Ovary (tissue), 9 donors: ENCODE results near the gene PCDHB9. TPM values are rescaled to one million over a fixed set of nuclear protein-coding genes. Genes with fewer than 3 reads are reported as not detected.

Experiments used
- DNase-seq, 5 donors: peaks; one replicate each; pipeline ENCODE4 v3.0.0-alpha.2; 2019 to 2020
- H3K27ac ChIP-seq, 2 donors: fragments of 200-600 bp; one replicate each; pipeline versions ENCODE4 v1.5.1 to v1.8.0; 2019 to 2022
- H3K27me3 ChIP-seq: fragments of 200-600 bp; one replicate; pipeline ENCODE4 v1.8.0; 2022
- H3K36me3 ChIP-seq: fragments of 200-600 bp; sonication (generic); one replicate; pipeline ENCODE4 v1.5.1; 2019
- H3K4me1 ChIP-seq: one replicate; pipeline ENCODE4 v1.8.1; 2013; ENCODE audit warnings: mild to moderate bottlenecking, moderate library complexity; ENCODE audit not compliant: insufficient read depth
- H3K4me3 ChIP-seq: fragments of 200-600 bp; sonication (generic); one replicate; pipeline ENCODE4 v1.5.1; 2017
- H3K9me3 ChIP-seq, 2 donors: fragments of 200-600 bp in 1 of 2; sonication (generic) in 1 of 2; one replicate each; pipeline versions ENCODE4 v1.5.1 to v1.8.1; 2013 to 2019; ENCODE audit warnings: mild to moderate bottlenecking in 1 of 2, moderate library complexity in 1 of 2
- CTCF ChIP-seq, 3 donors: fragments of 450-650 bp in 2 of 3; fragments of 200-600 bp in 1 of 3; IDR thresholded peaks; one replicate each; pipeline versions ENCODE4 v1.5.1 to v1.8.0; 2016 to 2022; ENCODE audit warnings: antibody characterized with exemption in 3 of 3, mild to moderate bottlenecking in 1 of 3
- EP300 ChIP-seq: sonication (generic); formaldehyde crosslinking; IDR thresholded peaks from one replicate; pipeline ENCODE4 v1.6.1; 2017; ENCODE audit warnings: antibody characterized with exemption
- POLR2A ChIP-seq: fragments of 450-650 bp; IDR thresholded peaks from one replicate; pipeline ENCODE4 v1.6.1; 2017; ENCODE audit warnings: antibody characterized with exemption, mild to moderate bottlenecking, moderate library complexity
- WGBS, 3 donors: extraction: QIAGEN DNeasy Blood & Tissue Kit in 1 of 3; methylation state at CpG; one replicate each; pipeline versions ENCODE4 v1.1.5 to v1.1.7; 2013 to 2017; 5-methylcytosine and 5-hydroxymethylcytosine counted together
- intact Hi-C, 4 donors: fragments of 100-400 bp; cut with DNase I; formaldehyde crosslinking; loops; one replicate each; pipeline versions ENCODE4 v1.11.0 to v1.15.1; 2022 to 2023
- polyA plus RNA-seq, 2 donors: library from polyadenylated mRNA; stranded (reverse); fragments of 200-250 nt in 1 of 2; fragments of 350-450 nt in 1 of 2; fragmentation: Illumina TruSeq in 1 of 2; extraction: RNeasy Lipid Tissue Mini Kit (QIAGEN cat#74804) in 1 of 2; gene quantifications; one replicate each; pipeline ENCODE4 v1.2.3, GENCODE V29; 2013 to 2014
- total RNA-seq, 7 donors: library from RNA; depleted of rRNA in 2 of 7; stranded (reverse); fragments of >200 nt in 2 of 7; fragmentation: NEBNext Ultra II Directional in 3 of 7; extraction: Animal tissue kit (Norgen Biotek cat#: 25700) in 3 of 7; gene quantifications; one replicate each; pipeline versions ENCODE4 v1.1.0 to v1.2.4, GENCODE V29; 2016 to 2023
- donor health status: DM: no; HTN: no; CAD: no; lungs with moderate emphysema.
- donor health status: DM: no; HTN: no; CAD: no.
- donor health status: Bipolar disorder and iron deficiency.
- donor health status: DM: yes; HTN: yes; CAD: no.
- donor health status: DM: no; HTN: no; CAD: no.
- donor health status: DM: yes; HTN: yes; CAD: no.

PCDHB9 gene
- total and polyA plus RNA-seq, 9 donors = 1.5 to 5.4 (median 3.7) TPM

DNA sequence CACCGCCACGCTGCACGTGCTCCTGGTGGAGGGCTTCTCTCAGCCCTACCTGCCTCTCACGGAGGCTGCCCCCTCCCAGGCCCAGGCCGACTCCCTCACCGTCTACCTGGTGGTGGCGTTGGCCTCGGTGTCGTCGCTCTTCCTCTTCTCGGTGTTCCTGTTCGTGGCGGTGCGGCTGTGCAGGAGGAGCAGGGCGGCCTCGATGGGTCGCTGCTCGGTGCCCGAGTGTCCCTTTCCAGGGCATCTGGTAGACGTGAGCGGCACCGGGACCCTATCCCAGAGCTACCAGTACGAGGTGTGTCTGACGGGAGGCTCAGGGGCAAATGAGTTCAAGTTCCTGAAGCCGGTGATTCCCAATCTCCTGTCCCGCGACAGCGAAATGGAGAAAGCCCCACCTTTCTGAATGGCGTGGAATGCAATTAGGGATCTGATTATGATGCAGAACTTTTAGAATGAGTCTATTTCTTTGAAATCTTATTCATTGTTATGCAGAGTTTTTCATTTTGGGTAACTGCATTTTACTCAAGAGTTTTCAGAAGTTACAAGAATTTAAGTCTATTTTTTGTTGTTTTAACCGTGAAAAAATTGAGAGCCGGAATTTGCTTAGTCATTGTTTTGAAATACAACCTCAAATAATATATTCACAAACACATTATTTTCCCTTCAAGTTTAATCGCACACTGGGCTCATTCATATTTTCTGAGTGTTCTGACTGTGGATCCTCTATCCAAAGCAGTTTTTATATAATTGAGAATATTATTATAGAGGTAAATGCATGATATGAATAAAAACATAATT lies 49.8 kb downstream of the PCDHB9 start:
- no peaks in the 10 kb centered on the region for H3K4me1 ChIP-seq
- no peaks in the 10 kb centered on the region for H3K27me3 ChIP-seq
- WGBS, 3 donors = 17 to 22% (median 17%) methylated on average over 28 to 32 of the region's 32 CpGs
- DNase-seq = no peak
- H3K27ac ChIP-seq = no peak overlapping the region
- no peaks in the 10 kb centered on the region for H3K36me3 ChIP-seq
- TF ChIP-seq POLR2A = no peak
- no peak for TF ChIP-seq CTCF (IDR thresholded peaks at IDR 0.05)
- no peak for TF ChIP-seq EP300
- intact Hi-C loops = loop anchor here in 1 of 4 donors (10.0 kb wide), 1 partner anchor 388 kb away; no protein-coding TSS in a partner anchor
- no peak overlapping the region for H3K4me3 ChIP-seq
- peaks cover 10 to 49% of the 10 kb centered on the region in 2 donors for H3K9me3 ChIP-seq

Other genes starting within 250 kb of the PCDHB9 start
Only the 30 nearest of the 37 such genes appear.
- gene PCDHB1, start 135.8 kb upstream of the PCDHB9 start, total RNA-seq = under 1 TPM in 2 of 7 donors, not detected in 5; 0.03 to 0.34 TPM
- not detected for gene PCDHB1, start 135.8 kb upstream of the PCDHB9 start, polyA plus RNA-seq
- gene PCDHB2, start 92.5 kb upstream of the PCDHB9 start, total RNA-seq = 1 to 10 TPM; 1.9 to 4.0 (median 3.3) TPM
- gene PCDHB2, start 92.5 kb upstream of the PCDHB9 start, polyA plus RNA-seq = 1 to 10 TPM; 1.7 to 2.5 TPM
- 1 to 10 TPM; 2.5 to 4.1 (median 3.2) TPM for gene PCDHB3, start 86.7 kb upstream of the PCDHB9 start, total RNA-seq
- gene PCDHB3, start 86.7 kb upstream of the PCDHB9 start, polyA plus RNA-seq = 1 to 10 TPM; 1.4 to 2.3 TPM
- 10 to 100 TPM in 1 of 7 donors, 1 to 10 TPM in 6; 2.5 to 12.6 (median 6.9) TPM for gene PCDHB4, start 65.3 kb upstream of the PCDHB9 start, total RNA-seq
- gene PCDHB4, start 65.3 kb upstream of the PCDHB9 start, polyA plus RNA-seq = 1 to 10 TPM; 4.2 to 5.0 TPM
- 10 to 100 TPM in 5 of 7 donors, 1 to 10 TPM in 2; 7.3 to 16.2 (median 12.7) TPM for gene PCDHB5, start 52.0 kb upstream of the PCDHB9 start, total RNA-seq
- 1 to 10 TPM; 7.4 to 8.6 TPM for gene PCDHB5, start 52.0 kb upstream of the PCDHB9 start, polyA plus RNA-seq
- 1 to 10 TPM in 6 of 7 donors, under 1 TPM in 1; 0.34 to 2.4 (median 2.0) TPM for gene PCDHB6, start 37.1 kb upstream of the PCDHB9 start, total RNA-seq
- 1 to 10 TPM; 1.1 TPM for gene PCDHB6, start 37.1 kb upstream of the PCDHB9 start, polyA plus RNA-seq
- gene PCDHB7, start 14.5 kb upstream of the PCDHB9 start, total RNA-seq = 1 to 10 TPM; 1.4 to 5.1 (median 4.0) TPM
- 1 to 10 TPM; 2.2 to 3.0 TPM for gene PCDHB7, start 14.5 kb upstream of the PCDHB9 start, polyA plus RNA-seq
- 1 to 10 TPM; 1.2 to 5.8 (median 2.9) TPM for gene PCDHB8, start 9.4 kb upstream of the PCDHB9 start, total RNA-seq
- 1 to 10 TPM in 1 of 2 donors, under 1 TPM in 1; 0.42 to 1.2 TPM for gene PCDHB8, start 9.4 kb upstream of the PCDHB9 start, polyA plus RNA-seq
- 10 to 100 TPM in 2 of 7 donors, 1 to 10 TPM in 5; 5.6 to 11.1 (median 6.9) TPM for gene PCDHB16, start 4.8 kb upstream of the PCDHB9 start, total RNA-seq
- gene PCDHB16, start 4.8 kb upstream of the PCDHB9 start, polyA plus RNA-seq = 1 to 10 TPM; 3.1 to 4.2 TPM
- 1 to 10 TPM; 2.7 to 5.2 (median 3.1) TPM for gene PCDHB10, start 5.2 kb downstream of the PCDHB9 start, total RNA-seq
- gene PCDHB10, start 5.2 kb downstream of the PCDHB9 start, polyA plus RNA-seq = 1 to 10 TPM; 2.9 to 3.4 TPM
- gene PCDHB11, start 12.5 kb downstream of the PCDHB9 start, total RNA-seq = 1 to 10 TPM; 2.5 to 9.2 (median 6.0) TPM
- gene PCDHB11, start 12.5 kb downstream of the PCDHB9 start, polyA plus RNA-seq = 1 to 10 TPM; 1.8 to 3.2 TPM
- 1 to 10 TPM; 2.8 to 8.8 (median 6.9) TPM for gene PCDHB12, start 21.6 kb downstream of the PCDHB9 start, total RNA-seq
- 1 to 10 TPM; 2.8 to 2.9 TPM for gene PCDHB12, start 21.6 kb downstream of the PCDHB9 start, polyA plus RNA-seq
- gene PCDHB13, start 26.8 kb downstream of the PCDHB9 start, total RNA-seq = 1 to 10 TPM; 3.9 to 5.9 (median 4.5) TPM
- 1 to 10 TPM; 1.3 to 3.1 TPM for gene PCDHB13, start 26.8 kb downstream of the PCDHB9 start, polyA plus RNA-seq
- gene PCDHB14, start 36.2 kb downstream of the PCDHB9 start, total RNA-seq = 1 to 10 TPM; 3.8 to 7.2 (median 5.4) TPM
- 1 to 10 TPM; 3.8 to 4.5 TPM for gene PCDHB14, start 36.2 kb downstream of the PCDHB9 start, polyA plus RNA-seq
- gene PCDHB15, start 58.2 kb downstream of the PCDHB9 start, total RNA-seq = 10 to 100 TPM in 4 of 7 donors, 1 to 10 TPM in 3; 3.4 to 17.0 (median 10.3) TPM
- 1 to 10 TPM; 6.7 to 8.2 TPM for gene PCDHB15, start 58.2 kb downstream of the PCDHB9 start, polyA plus RNA-seq
- 1 to 10 TPM in 1 of 7 donors, under 1 TPM in 3, not detected in 3; 0.40 to 1.4 (median 0.54) TPM for gene SLC25A2, start 116.9 kb downstream of the PCDHB9 start, total RNA-seq
- under 1 TPM in 1 of 2 donors, not detected in 1; 0.10 TPM for gene SLC25A2, start 116.9 kb downstream of the PCDHB9 start, polyA plus RNA-seq
- 100 to 1,000 TPM in 4 of 7 donors, 10 to 100 TPM in 3; 65.1 to 141 (median 102) TPM for gene TAF7, start 133.6 kb downstream of the PCDHB9 start, total RNA-seq
- 100 to 1,000 TPM in 1 of 2 donors, 10 to 100 TPM in 1; 96.4 to 136 TPM for gene TAF7, start 133.6 kb downstream of the PCDHB9 start, polyA plus RNA-seq
- gene PCDHGA1, start 143.4 kb downstream of the PCDHB9 start, total RNA-seq = 1 to 10 TPM in 3 of 7 donors, under 1 TPM in 4; 0.72 to 2.8 (median 1.00) TPM
- under 1 TPM; 0.29 to 0.90 TPM for gene PCDHGA1, start 143.4 kb downstream of the PCDHB9 start, polyA plus RNA-seq
- 10 to 100 TPM in 5 of 7 donors, 1 to 10 TPM in 2; 7.3 to 13.5 (median 12.0) TPM for gene PCDHGA2, start 151.6 kb downstream of the PCDHB9 start, total RNA-seq
- 1 to 10 TPM; 3.0 to 5.4 TPM for gene PCDHGA2, start 151.6 kb downstream of the PCDHB9 start, polyA plus RNA-seq
- 1 to 10 TPM; 5.3 to 8.6 (median 5.9) TPM for gene PCDHGA3, start 156.7 kb downstream of the PCDHB9 start, total RNA-seq
- 1 to 10 TPM; 1.9 to 2.9 TPM for gene PCDHGA3, start 156.7 kb downstream of the PCDHB9 start, polyA plus RNA-seq
- gene PCDHGB1, start 162.9 kb downstream of the PCDHB9 start, total RNA-seq = 1 to 10 TPM; 3.7 to 9.3 (median 5.5) TPM
- gene PCDHGB1, start 162.9 kb downstream of the PCDHB9 start, polyA plus RNA-seq = 1 to 10 TPM; 1.1 to 1.4 TPM
- gene PCDHGA4, start 167.9 kb downstream of the PCDHB9 start, total RNA-seq = 1 to 10 TPM; 4.4 to 8.2 (median 6.6) TPM
- 1 to 10 TPM; 1.2 to 3.8 TPM for gene PCDHGA4, start 167.9 kb downstream of the PCDHB9 start, polyA plus RNA-seq
- gene PCDHGB2, start 172.8 kb downstream of the PCDHB9 start, total RNA-seq = 10 to 100 TPM in 2 of 7 donors, 1 to 10 TPM in 5; 4.5 to 11.9 (median 9.3) TPM
- gene PCDHGB2, start 172.8 kb downstream of the PCDHB9 start, polyA plus RNA-seq = 1 to 10 TPM; 1.9 to 4.3 TPM
- 1 to 10 TPM; 4.5 to 9.5 (median 6.4) TPM for gene PCDHGA5, start 177.0 kb downstream of the PCDHB9 start, total RNA-seq
- 1 to 10 TPM; 1.7 to 3.2 TPM for gene PCDHGA5, start 177.0 kb downstream of the PCDHB9 start, polyA plus RNA-seq
- gene PCDHGB3, start 183.1 kb downstream of the PCDHB9 start, total RNA-seq = 1 to 10 TPM; 4.1 to 8.6 (median 5.6) TPM
- 1 to 10 TPM; 1.1 to 2.1 TPM for gene PCDHGB3, start 183.1 kb downstream of the PCDHB9 start, polyA plus RNA-seq
- 10 to 100 TPM in 3 of 7 donors, 1 to 10 TPM in 4; 6.7 to 14.5 (median 8.7) TPM for gene PCDHGA6, start 186.7 kb downstream of the PCDHB9 start, total RNA-seq
- 1 to 10 TPM; 3.6 to 4.2 TPM for gene PCDHGA6, start 186.7 kb downstream of the PCDHB9 start, polyA plus RNA-seq
- gene PCDHGA7, start 195.6 kb downstream of the PCDHB9 start, total RNA-seq = 1 to 10 TPM; 4.2 to 8.6 (median 5.8) TPM
- gene PCDHGA7, start 195.6 kb downstream of the PCDHB9 start, polyA plus RNA-seq = 1 to 10 TPM; 1.3 to 2.3 TPM
- gene PCDHGB4, start 200.5 kb downstream of the PCDHB9 start, total RNA-seq = 10 to 100 TPM in 1 of 7 donors, 1 to 10 TPM in 6; 6.0 to 12.0 (median 8.8) TPM
- 1 to 10 TPM; 2.1 to 3.1 TPM for gene PCDHGB4, start 200.5 kb downstream of the PCDHB9 start, polyA plus RNA-seq
- 1 to 10 TPM; 2.9 to 7.6 (median 3.8) TPM for gene PCDHGA8, start 205.5 kb downstream of the PCDHB9 start, total RNA-seq
- gene PCDHGA8, start 205.5 kb downstream of the PCDHB9 start, polyA plus RNA-seq = under 1 TPM; 0.37 to 0.41 TPM
- 10 to 100 TPM; 13.2 to 19.7 (median 18.2) TPM for gene PCDHGB5, start 210.8 kb downstream of the PCDHB9 start, total RNA-seq
- 1 to 10 TPM; 4.5 to 8.2 TPM for gene PCDHGB5, start 210.8 kb downstream of the PCDHB9 start, polyA plus RNA-seq